ENCODE results near the gene IL17A. TPM values are rescaled to one million over a fixed set of nuclear protein-coding genes. Genes with fewer than 3 reads are reported as not detected.

IL17A gene
- total and polyA plus RNA-seq, 2 donors (not counting 3 experiments of a cell fraction or from before 2014, with no cell fraction given), result not detected

DNA sequence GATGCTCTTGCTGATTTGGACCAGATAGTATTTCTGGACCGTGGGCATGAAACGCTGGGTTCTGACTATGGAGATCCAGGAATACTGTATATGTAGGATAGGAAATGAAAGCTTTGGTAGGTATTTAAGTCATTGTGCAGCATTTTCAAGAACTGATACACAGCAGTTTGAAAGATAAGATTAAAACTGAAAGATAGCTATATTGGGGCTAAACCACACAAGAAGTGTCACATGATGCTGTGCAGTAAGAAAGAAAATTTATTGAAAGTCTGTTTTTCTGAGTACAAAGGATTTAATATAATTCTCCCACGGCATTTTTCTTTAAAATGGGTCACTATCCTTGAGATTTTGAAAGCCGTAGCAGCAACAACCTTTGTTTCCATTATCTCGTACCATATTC lies 305 bp downstream of the IL17A start:
- Histone ChIP-seq H4K20me1 (replicated peaks; ENCODE audit: control insufficient read depth, extremely low read depth, insufficient read depth, low read length) (no peaks in the 10 kb centered on the region), H3K36me3 (ENCODE audit: control insufficient read depth in 2 of 2, extremely low read depth in 1 of 2, insufficient read depth in 2 of 2, low read length in 2 of 2) (no peaks in the 10 kb centered on the region), H3K27ac (ENCODE audit: insufficient read depth, low read depth, low read length) (no peak overlapping the region), H3K9me3 (replicated peaks; ENCODE audit: control insufficient read depth, insufficient read depth, low read length) (no peaks in the 10 kb centered on the region), H3K4me3 (replicated peaks in 1 of 3; ENCODE audit: insufficient read depth in 1 of 3, low read depth in 1 of 3, low read length in 3 of 3) (no peak overlapping the region), H3K9ac (replicated peaks; ENCODE audit: extremely low read depth, insufficient read depth, low read length) (no peak overlapping the region), H3K27me3 (ENCODE audit: control insufficient read depth in 2 of 2, insufficient read depth in 2 of 2, low read length in 2 of 2) (peaks cover 0 to 4% of the 10 kb centered on the region in 2 experiments), H3K4me2 (ENCODE audit: insufficient read depth, low read length) (no peak overlapping the region), H3K9me1 (replicated peaks; ENCODE audit: control insufficient read depth, extremely low read depth, insufficient read depth, low read length) (no peaks in the 10 kb centered on the region), H3K79me2 (ENCODE audit: control insufficient read depth, insufficient read depth, low read length) (no peaks in the 10 kb centered on the region), H3K4me1 (ENCODE audit: control insufficient read depth, extremely low read depth, insufficient read depth, low read length) (no peaks in the 10 kb centered on the region), H2AFZ (ENCODE audit: low read depth, low read length) (no peak overlapping the region)
- no TSS peak for BruUV-seq (replicated peaks)
- FAIRE-seq, result no peak
- TF ChIP-seq, protein P1, sequence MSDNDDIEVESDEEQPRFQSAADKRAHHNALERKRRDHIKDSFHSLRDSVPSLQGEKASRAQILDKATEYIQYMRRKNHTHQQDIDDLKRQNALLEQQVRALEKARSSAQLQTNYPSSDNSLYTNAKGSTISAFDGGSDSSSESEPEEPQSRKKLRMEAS (IDR thresholded peaks at IDR 0.05; ENCODE audit: insufficient read depth, insufficient read length), result no peak
- TF ChIP-seq JUN (IDR thresholded peaks at IDR 0.05; ENCODE audit: borderline replicate concordance, insufficient read depth, insufficient read length, low read depth), result no peak
- no peak for TF ChIP-seq GATA2 (IDR thresholded peaks at IDR 0.05; ENCODE audit: insufficient read depth, insufficient read length, low read depth, low read length)
- no peak for TF ChIP-seq EZH2 (IDR thresholded peaks at IDR 0.05; ENCODE audit: borderline replicate concordance, low read depth, low read length, severe bottlenecking)
- TF ChIP-seq, protein P2, sequence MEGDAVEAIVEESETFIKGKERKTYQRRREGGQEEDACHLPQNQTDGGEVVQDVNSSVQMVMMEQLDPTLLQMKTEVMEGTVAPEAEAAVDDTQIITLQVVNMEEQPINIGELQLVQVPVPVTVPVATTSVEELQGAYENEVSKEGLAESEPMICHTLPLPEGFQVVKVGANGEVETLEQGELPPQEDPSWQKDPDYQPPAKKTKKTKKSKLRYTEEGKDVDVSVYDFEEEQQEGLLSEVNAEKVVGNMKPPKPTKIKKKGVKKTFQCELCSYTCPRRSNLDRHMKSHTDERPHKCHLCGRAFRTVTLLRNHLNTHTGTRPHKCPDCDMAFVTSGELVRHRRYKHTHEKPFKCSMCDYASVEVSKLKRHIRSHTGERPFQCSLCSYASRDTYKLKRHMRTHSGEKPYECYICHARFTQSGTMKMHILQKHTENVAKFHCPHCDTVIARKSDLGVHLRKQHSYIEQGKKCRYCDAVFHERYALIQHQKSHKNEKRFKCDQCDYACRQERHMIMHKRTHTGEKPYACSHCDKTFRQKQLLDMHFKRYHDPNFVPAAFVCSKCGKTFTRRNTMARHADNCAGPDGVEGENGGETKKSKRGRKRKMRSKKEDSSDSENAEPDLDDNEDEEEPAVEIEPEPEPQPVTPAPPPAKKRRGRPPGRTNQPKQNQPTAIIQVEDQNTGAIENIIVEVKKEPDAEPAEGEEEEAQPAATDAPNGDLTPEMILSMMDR (IDR thresholded peaks at IDR 0.05; ENCODE audit: extremely low read depth in 1 of 2, insufficient read depth in 1 of 2, low read depth in 1 of 2, low read length in 2 of 2), result no peak
- dilution Hi-C loops (cut with MboI; ENCODE audit: extremely low pct_ligation_motif_present, low sequenced_read_pairs), result no loop called here
- CTCF ChIA-PET, result no interaction called here
- intact Hi-C loops (cut with micrococcal nuclease), result no loop called here
- POLR2A ChIA-PET, result no interaction called here
- DNase-seq (ENCODE audit: low read depth, low spot score), result no peak

DNA sequence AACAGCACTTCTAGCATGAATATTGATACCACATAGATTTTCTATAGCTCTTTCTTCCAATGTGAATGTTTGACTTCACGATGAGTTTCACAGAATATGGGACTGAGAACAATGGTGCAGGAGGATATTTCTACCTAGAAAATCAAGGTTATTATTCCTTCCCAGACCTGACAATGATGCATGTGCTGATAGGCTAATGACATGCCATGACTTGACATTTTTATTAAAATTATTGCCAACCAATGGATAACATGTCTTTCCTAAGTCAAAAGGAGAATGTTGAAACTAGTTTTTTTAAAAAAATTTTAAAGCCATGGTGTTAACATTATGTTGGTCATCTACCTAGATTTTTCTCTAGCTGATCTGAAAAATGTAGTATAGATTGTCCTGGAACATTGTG lies 923 bp downstream of the IL17A start:
- POLR2A ChIA-PET, result no interaction called here
- dilution Hi-C loops (cut with MboI; ENCODE audit: extremely low pct_ligation_motif_present, low sequenced_read_pairs) (no loop called here), intact Hi-C loops (cut with micrococcal nuclease) (no loop called here)
- Histone ChIP-seq H3K4me1 (ENCODE audit: control insufficient read depth, extremely low read depth, insufficient read depth, low read length) (no peaks in the 10 kb centered on the region), H3K79me2 (ENCODE audit: control insufficient read depth, insufficient read depth, low read length) (no peaks in the 10 kb centered on the region), H3K36me3 (ENCODE audit: control insufficient read depth in 2 of 2, extremely low read depth in 1 of 2, insufficient read depth in 2 of 2, low read length in 2 of 2) (no peaks in the 10 kb centered on the region), H3K9me3 (replicated peaks; ENCODE audit: control insufficient read depth, insufficient read depth, low read length) (no peaks in the 10 kb centered on the region), H3K4me2 (ENCODE audit: insufficient read depth, low read length) (no peak overlapping the region), H3K27me3 (ENCODE audit: control insufficient read depth in 2 of 2, insufficient read depth in 2 of 2, low read length in 2 of 2) (peaks cover 0 to 4% of the 10 kb centered on the region in 2 experiments), H3K4me3 (replicated peaks in 1 of 3; ENCODE audit: insufficient read depth in 1 of 3, low read depth in 1 of 3, low read length in 3 of 3) (no peak overlapping the region), H3K9me1 (replicated peaks; ENCODE audit: control insufficient read depth, extremely low read depth, insufficient read depth, low read length) (no peaks in the 10 kb centered on the region), H3K9ac (replicated peaks; ENCODE audit: extremely low read depth, insufficient read depth, low read length) (no peak overlapping the region), H4K20me1 (replicated peaks; ENCODE audit: control insufficient read depth, extremely low read depth, insufficient read depth, low read length) (no peaks in the 10 kb centered on the region), H3K27ac (ENCODE audit: insufficient read depth, low read depth, low read length) (no peak overlapping the region), H2AFZ (ENCODE audit: low read depth, low read length) (no peak overlapping the region)
- FAIRE-seq (no peak), DNase-seq (ENCODE audit: low read depth, low spot score) (no peak)
- TF ChIP-seq POLR2A (IDR thresholded peaks at IDR 0.05; ENCODE audit: low read depth, low read length), result no peak
- TF ChIP-seq GATA2 (IDR thresholded peaks at IDR 0.05; ENCODE audit: insufficient read depth, insufficient read length, low read depth, low read length), result no peak
- no peak for TF ChIP-seq MYC (IDR thresholded peaks at IDR 0.05; ENCODE audit: low read depth, low read length)
- TF ChIP-seq EZH2 (IDR thresholded peaks at IDR 0.05; ENCODE audit: borderline replicate concordance, low read depth, low read length, severe bottlenecking), result no peak
- TF ChIP-seq, protein P1 (IDR thresholded peaks at IDR 0.05; ENCODE audit: insufficient read depth, insufficient read length), result no peak
- no peak for TF ChIP-seq JUN (IDR thresholded peaks at IDR 0.05; ENCODE audit: borderline replicate concordance, insufficient read depth, insufficient read length, low read depth)
- TF ChIP-seq, protein P2 (IDR thresholded peaks at IDR 0.05; ENCODE audit: extremely low read depth in 1 of 2, insufficient read depth in 1 of 2, low read depth in 1 of 2, low read length in 2 of 2), result no peak
- TF ChIP-seq POLR2AphosphoS5 (IDR thresholded peaks at IDR 0.05; ENCODE audit: insufficient read depth, low read depth, low read length), result no peak
- no peak for TF ChIP-seq FOS (IDR thresholded peaks at IDR 0.05; ENCODE audit: borderline replicate concordance, insufficient read depth, low read length)
- CTCF ChIA-PET, result no interaction called here
- no TSS peak for BruUV-seq (replicated peaks)

Measured in endothelial cell of umbilical vein (primary cell).